H7 (cell line): Measurements from ENCODE around the gene PCED1B. TPM values are rescaled to one million over a fixed set of nuclear protein-coding genes. Genes with fewer than 3 reads are reported as not detected.
"Not testable (repeated sequence)": the region's sequence is repeated elsewhere in the genome, so short reads cannot be mapped to it uniquely, and the experiment has no call there.

Source experiments
- DNase-seq: peaks from one replicate; pipeline ENCODE4 v3.0.0; 2012
- H3K27me3 ChIP-seq: 2 replicates; pipeline ENCODE4 v1.6.0; 2011; ENCODE audit warnings: mild to moderate bottlenecking, low read length; ENCODE audit not compliant: control insufficient read depth, insufficient read depth
- H3K36me3 ChIP-seq: replicated peaks from 2 replicates; pipeline ENCODE4 v1.5.1; 2011; ENCODE audit warnings: low read length; ENCODE audit not compliant: control insufficient read depth, insufficient read depth
- H3K4me3 ChIP-seq: 2 replicates; pipeline ENCODE4 v1.5.1; 2011; ENCODE audit warnings: low read depth, mild to moderate bottlenecking, control low read depth, low read length, moderate library complexity; ENCODE audit not compliant: insufficient read depth
- total RNA-seq: library from RNA; depleted of rRNA; stranded (reverse); fragments of >200 nt; shearing (Covaris generic); gene quantifications from 2 replicates; pipeline ENCODE4 v1.2.3, GENCODE V29; 2014; rRNA removed

Gene PCED1B, protein sequence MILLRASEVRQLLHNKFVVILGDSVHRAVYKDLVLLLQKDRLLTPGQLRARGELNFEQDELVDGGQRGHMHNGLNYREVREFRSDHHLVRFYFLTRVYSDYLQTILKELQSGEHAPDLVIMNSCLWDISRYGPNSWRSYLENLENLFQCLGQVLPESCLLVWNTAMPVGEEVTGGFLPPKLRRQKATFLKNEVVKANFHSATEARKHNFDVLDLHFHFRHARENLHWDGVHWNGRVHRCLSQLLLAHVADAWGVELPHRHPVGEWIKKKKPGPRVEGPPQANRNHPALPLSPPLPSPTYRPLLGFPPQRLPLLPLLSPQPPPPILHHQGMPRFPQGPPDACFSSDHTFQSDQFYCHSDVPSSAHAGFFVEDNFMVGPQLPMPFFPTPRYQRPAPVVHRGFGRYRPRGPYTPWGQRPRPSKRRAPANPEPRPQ
- 4.8 and 5.8 TPM in 2 replicates for total RNA-seq

DNA sequence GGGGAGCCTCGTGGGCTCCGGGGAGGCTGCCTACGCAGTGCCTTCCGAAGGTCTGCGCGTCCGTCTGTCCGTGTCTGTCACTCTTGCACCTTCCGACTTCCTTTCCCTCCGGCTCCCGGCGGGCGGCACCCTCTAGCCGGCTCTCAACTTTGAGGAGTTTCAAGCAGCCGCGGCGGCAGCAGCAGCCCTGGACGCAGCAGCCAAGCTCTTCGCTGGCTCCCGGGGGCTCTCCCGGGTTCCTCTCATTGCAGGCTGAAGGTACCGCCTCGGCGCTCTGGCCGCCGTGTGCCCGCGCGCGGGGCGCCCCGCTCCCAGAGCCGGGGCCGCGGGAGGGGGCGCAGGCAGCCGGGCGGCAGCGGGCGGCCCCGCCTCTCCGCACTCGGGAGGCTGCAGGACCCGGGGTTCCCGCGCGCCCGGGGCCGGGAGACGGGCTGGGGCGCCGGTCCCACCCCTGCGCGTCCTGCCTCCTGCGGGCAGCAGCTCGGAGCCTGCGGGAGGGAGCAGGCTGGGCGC lies at the start of gene PCED1B, which contains the start of gene AMIGO2:
Gene PCED1B (plus strand): TSS at position 154 of the 513 bp plus-strand sequence. CDS start 155,443 bp downstream, outside the sequence.
Gene AMIGO2 (minus strand): TSS at position 492 of the 513 bp plus-strand sequence. CDS start 957 bp downstream, outside the sequence.
- Histone ChIP-seq H3K27me3 (peaks cover 2% of the 10 kb centered on the region; the same call in 1 of the 2 replicates), H3K36me3 (no peaks in the 10 kb centered on the region), H3K4me3 (peak within 1 kb of the TSS; percentile 59)
- DNase-seq: peak; percentile 83

GRCh38 chr12:47029903-47030302 lies 49.5 kb upstream of the PCED1B start:
- Histone ChIP-seq H3K4me3 (no peak overlapping the region), H3K36me3 (no peaks in the 10 kb centered on the region), H3K27me3 (no peaks in the 10 kb centered on the region)
- DNase-seq: no peak

DNA sequence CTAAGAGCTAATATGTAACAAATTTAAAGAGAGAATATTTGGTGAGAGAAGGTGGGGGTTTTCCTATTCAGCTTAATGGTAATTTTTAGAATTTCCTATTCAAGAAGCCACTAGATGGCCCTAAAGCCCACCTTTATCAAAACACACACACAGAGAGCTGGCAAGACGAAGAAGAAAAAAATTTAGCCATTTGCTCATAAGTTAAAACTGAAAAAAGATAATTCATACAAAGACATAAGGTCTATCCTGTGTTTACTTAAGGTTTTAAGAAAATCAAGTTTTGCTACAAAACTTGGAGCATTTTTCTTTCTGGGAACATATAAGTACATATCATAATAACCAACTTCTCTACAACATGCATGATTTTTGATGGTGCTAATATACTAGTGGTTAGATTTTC lies 46.8 kb upstream of the PCED1B start:
- Histone ChIP-seq H3K4me3 (no peak overlapping the region), H3K36me3 (no peaks in the 10 kb centered on the region), H3K27me3 (no peaks in the 10 kb centered on the region)
- no peak for DNase-seq

DNA sequence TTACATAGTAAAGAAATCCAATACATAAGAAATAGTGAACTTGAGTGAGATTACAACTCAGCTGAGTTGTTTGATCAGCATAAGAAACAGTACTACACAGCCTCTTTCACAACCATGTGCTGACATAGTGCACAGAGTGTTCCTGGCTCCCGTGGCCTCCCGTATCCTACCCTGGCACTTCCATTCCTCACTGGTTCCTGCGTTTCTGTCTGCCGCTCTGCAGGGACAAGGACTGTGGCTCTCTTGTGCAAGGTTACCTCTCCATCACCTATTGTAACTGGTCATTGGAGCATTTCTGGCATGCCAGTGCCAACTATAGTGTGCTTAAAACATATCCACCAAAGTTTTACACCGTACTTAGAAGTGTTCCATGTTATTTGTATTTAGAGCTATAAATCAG lies 46.3 kb upstream of the PCED1B start:
- DNase-seq: no peak

DNA sequence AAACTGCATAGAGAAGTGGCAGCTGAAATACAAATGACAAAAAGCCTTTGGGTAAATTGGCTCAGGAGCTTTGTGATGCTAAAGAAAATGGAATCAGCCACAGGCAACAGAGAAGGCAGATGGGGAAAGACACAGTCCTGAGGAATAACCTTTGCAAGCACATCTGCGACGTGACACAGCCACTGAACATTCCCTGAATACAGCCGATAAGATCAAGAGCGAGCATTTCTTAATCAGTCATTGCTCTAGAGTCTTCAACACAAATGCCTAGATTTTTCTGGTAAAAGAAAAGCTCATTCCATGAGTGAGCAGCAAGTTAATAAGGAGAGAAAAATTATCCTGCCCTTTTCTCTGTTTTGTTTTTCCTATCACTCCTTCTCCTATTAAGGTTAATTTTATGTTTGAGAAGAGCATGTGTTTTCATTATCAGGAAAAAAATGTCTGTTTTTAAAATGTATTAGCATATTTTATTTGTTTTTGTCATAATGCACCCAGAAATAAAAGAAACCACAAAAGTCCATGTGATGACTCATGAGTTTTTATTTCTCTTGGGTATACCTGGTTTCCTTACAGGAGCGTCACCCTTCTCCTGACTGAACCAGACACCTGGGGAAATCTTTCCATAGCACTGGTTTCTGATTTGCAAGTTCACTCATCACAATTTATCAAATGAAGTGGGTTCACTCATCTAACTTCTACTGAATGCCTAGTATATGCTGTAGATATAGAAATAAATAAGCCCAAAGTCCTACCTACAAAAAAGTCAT lies 45.4 kb upstream of the PCED1B start:
- Histone ChIP-seq H3K36me3 (no peaks in the 10 kb centered on the region), H3K27me3 (no peaks in the 10 kb centered on the region), H3K4me3 (no peak overlapping the region)
- DNase-seq: no peak

More for the DNA sequence above, 46.3 kb upstream of the PCED1B start:
- Histone ChIP-seq H3K27me3 (no peaks in the 10 kb centered on the region), H3K4me3 (no peak overlapping the region), H3K36me3 (no peaks in the 10 kb centered on the region)

DNA sequence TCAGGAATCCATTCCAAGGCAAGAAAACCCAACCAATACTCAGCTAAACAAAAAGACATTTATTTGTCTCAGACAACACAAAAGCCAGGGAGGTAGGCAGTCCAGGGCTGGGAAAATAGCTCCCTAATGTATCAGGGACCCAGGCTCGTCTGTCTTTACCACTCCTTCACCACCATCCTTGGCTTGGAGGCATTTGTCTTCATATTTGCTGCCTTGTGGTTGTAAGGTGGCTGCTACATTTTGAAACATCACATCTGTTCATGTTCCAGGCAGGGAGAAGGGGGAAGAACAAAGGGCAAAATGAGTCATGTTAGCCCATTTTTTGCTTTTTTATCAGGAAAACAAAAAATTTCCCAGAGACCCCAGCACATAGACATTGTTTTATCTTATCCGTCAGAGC lies 44.8 kb upstream of the PCED1B start:
- no peaks in the 10 kb centered on the region for H3K27me3 ChIP-seq
- H3K36me3 ChIP-seq: no peaks in the 10 kb centered on the region
- no peak for DNase-seq
- H3K4me3 ChIP-seq: no peak overlapping the region

DNA sequence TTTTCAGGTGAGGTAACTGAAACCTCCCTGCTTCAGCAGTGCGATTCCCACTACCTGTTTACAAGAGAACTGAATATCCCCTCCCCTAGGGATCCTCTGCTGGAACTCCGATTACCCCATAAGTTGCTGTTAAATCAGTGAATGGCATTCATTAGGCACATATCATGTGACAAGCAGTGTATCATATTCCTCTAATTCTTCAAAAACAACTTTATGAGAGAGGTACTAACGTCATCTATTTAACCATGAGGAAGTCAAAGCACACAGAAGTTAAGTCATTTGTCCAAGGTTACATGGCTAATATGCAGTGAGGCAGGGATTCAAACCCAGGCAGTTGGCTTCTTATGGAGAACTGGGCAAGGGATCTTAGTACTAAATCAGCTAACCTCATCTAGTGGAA lies 43.9 kb upstream of the PCED1B start:
- Histone ChIP-seq H3K4me3 (no peak overlapping the region), H3K36me3 (no peaks in the 10 kb centered on the region), H3K27me3 (no peaks in the 10 kb centered on the region)
- no peak for DNase-seq

- Histone ChIP-seq H3K27me3 (no peaks in the 10 kb centered on the region), H3K4me3 (no peak overlapping the region), H3K36me3 (no peaks in the 10 kb centered on the region)
- DNase-seq: no peak
Observed at GRCh38 chr12:47038270-47038748, 41.1 kb upstream of the PCED1B start.

DNA sequence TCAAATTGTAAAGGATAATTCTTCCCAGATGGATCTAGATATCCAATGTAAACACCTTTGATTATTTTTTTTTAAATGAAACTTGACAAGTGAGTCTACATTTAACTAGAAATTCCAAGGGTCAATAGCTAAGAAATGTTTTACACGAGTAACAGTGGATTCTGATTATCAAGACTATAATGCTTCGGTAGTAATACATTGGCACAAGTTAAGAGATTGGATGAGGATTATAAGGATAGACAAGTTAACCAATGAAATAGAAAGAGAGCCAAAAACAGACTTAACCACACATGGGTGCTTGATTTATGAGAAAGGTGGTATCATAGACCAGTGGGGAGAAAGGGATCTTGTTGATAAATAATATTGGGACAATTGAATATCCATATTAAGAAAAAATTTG lies 40.3 kb upstream of the PCED1B start:
- no peaks in the 10 kb centered on the region for H3K27me3 ChIP-seq
- DNase-seq: no peak
- H3K36me3 ChIP-seq: no peaks in the 10 kb centered on the region
- no peak overlapping the region for H3K4me3 ChIP-seq

DNA sequence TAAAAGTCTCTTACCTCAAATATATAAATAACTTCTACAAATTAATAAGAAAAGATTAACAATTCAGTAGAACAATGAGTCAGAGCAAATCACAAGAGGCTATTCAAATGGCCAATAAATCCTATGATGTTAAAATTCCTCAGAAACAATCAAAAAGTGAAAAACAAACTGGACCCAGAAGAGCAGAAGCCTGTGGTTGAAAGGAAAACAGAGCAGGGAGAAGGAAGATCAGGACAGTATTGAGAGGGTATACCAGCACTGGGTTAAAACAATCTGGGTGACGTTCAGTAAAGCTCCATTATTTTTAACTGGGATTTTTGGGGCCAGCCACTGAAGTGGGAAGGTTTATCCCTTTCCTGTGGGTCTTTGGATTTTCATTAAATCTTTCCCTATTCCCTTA lies 39.7 kb upstream of the PCED1B start:
- H3K27me3 ChIP-seq: no peaks in the 10 kb centered on the region
- no peak for DNase-seq
- no peaks in the 10 kb centered on the region for H3K36me3 ChIP-seq
- H3K4me3 ChIP-seq: no peak overlapping the region

GRCh38 chr12:47041327-47041726 lies 38.1 kb upstream of the PCED1B start:
- Histone ChIP-seq H3K36me3 (no peaks in the 10 kb centered on the region), H3K27me3 (no peaks in the 10 kb centered on the region), H3K4me3 (no peak overlapping the region)
- no peak for DNase-seq

DNA sequence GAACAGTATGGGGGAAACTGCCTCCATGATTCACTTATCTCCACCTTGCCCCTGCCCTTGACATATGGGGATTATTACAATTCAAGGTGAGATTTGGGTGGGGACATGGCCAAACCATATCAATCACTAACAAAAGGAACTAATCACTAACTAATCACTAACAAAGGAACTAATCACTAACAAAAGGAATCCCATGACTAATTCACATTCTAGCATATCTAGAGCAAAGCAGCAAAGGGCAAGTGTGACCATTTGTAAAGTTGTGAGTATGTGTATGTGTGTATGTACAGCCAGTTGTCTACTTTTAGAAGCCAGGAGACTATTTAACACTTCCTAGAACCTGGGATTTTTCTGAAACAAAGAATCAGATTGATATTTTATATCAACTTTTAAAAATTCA lies 30.9 kb upstream of the PCED1B start:
- no peak for DNase-seq
- H3K27me3 ChIP-seq: no peaks in the 10 kb centered on the region
- no peak overlapping the region for H3K4me3 ChIP-seq
- H3K36me3 ChIP-seq: no peaks in the 10 kb centered on the region

- H3K36me3 ChIP-seq, H3K4me3 ChIP-seq, H3K27me3 ChIP-seq, DNase-seq: not testable (repeated sequence)
Observed at GRCh38 chr12:47051291-47051690, 28.1 kb upstream of the PCED1B start.

- no peak for DNase-seq
- Histone ChIP-seq H3K27me3 (no peaks in the 10 kb centered on the region), H3K4me3 (no peak overlapping the region), H3K36me3 (no peaks in the 10 kb centered on the region)
Observed at GRCh38 chr12:47052274-47052673, 27.1 kb upstream of the PCED1B start.
